PC-3 (cell line): ENCODE data around the gene SH3PXD2B. TPM values are rescaled to one million over a fixed set of nuclear protein-coding genes. Genes with fewer than 3 reads are reported as not detected.

Experiments
- ATAC-seq: fragments of 200-7000 bp; cut with Tn5 transposase; 2 replicates; pipeline ENCODE4 v1.9.1; 2020; ENCODE audit warnings: mild to moderate bottlenecking, moderate library complexity
- BruUV-seq: library from RNA; stranded (reverse); fragments of 400-500 nt; replicated peaks from 2 replicates; lab custom pipeline; 2021; lab: Mats Ljungman, UMichigan
- CTCF ChIA-PET: fragments of 300-600 bp; sonication (Branson Sonifier 250); formaldehyde crosslinking; loops from one replicate; lab custom pipeline; 2022; ENCODE audit warnings: antibody characterized with exemption; lab: Charles Lee
- POLR2A ChIA-PET: fragments of 300-600 bp; sonication (Branson Sonifier 250); formaldehyde crosslinking; loops from one replicate; lab custom pipeline; 2022; ENCODE audit warnings: antibody characterized with exemption; ENCODE audit not compliant: unreplicated experiment; lab: Charles Lee
- DNase-seq: peaks from one replicate; pipeline ENCODE4 v3.0.0-alpha.2; 2015
- H2AFZ ChIP-seq: fragments of 300-600 bp; sonication (generic); 2 replicates; pipeline ENCODE4 v1.6.0; 2016; ENCODE audit warnings: antibody characterized with exemption, low read length
- H3F3A ChIP-seq: fragments of 300-600 bp; sonication (generic); one replicate; pipeline ENCODE4 v1.6.0; 2017; ENCODE audit warnings: antibody characterized with exemption, low read length, control low read depth, mild to moderate bottlenecking; ENCODE audit not compliant: unreplicated experiment
- H3K27ac ChIP-seq: fragments of 300-600 bp; sonication (generic); 2 replicates; pipeline ENCODE4 v1.5.1; 2016; ENCODE audit warnings: mild to moderate bottlenecking, low read length
- H3K27me3 ChIP-seq: fragments of 300-600 bp; sonication (generic); 2 replicates; pipeline ENCODE4 v1.6.1; 2016; ENCODE audit warnings: low read length, mixed read lengths
- H3K36me3 ChIP-seq: fragments of 300-600 bp; sonication (generic); 2 replicates; pipeline ENCODE4 v1.6.1; 2016; ENCODE audit warnings: low read depth, mixed run types, low read length, mixed read lengths
- H3K4me1 ChIP-seq: fragments of 300-600 bp; sonication (generic); 2 replicates; pipeline ENCODE4 v1.5.1; 2016; ENCODE audit warnings: low read length; ENCODE audit not compliant: insufficient read depth
- H3K4me2 ChIP-seq: fragments of 300-600 bp; sonication (generic); 2 replicates; pipeline ENCODE4 v1.6.0; 2016; ENCODE audit warnings: low read length
- H3K4me3 ChIP-seq: fragments of 300-600 bp; sonication (generic); 2 replicates; pipeline ENCODE4 v1.5.1; 2016; ENCODE audit warnings: mild to moderate bottlenecking, low read length, mixed read lengths
- H3K79me2 ChIP-seq: fragments of 300-600 bp; sonication (generic); 2 replicates; pipeline ENCODE4 v1.6.1; 2017; ENCODE audit warnings: low read length, mixed read lengths
- H3K9ac ChIP-seq: fragments of 300-600 bp; sonication (generic); 2 replicates; pipeline ENCODE4 v1.6.0; 2016; ENCODE audit warnings: mild to moderate bottlenecking, low read length
- H3K9me2 ChIP-seq: fragments of 300-600 bp; sonication (generic); replicated peaks from 2 replicates; pipeline ENCODE4 v1.6.1; 2016; ENCODE audit warnings: mixed run types, low read length, mixed read lengths
- H3K9me3 ChIP-seq: fragments of 300-600 bp; sonication (generic); 2 replicates; pipeline ENCODE4 v1.6.1; 2016; ENCODE audit warnings: low read length, mixed read lengths
- H4K20me1 ChIP-seq: fragments of 300-600 bp; sonication (generic); 2 replicates; pipeline ENCODE4 v1.6.1; 2016; ENCODE audit warnings: low read length, mixed read lengths
- CTCF ChIP-seq: fragments of 300-600 bp; sonication (generic); conservative IDR thresholded peaks from 2 replicates; pipeline ENCODE4 v1.5.1; 2017; ENCODE audit warnings: antibody characterized with exemption, low read depth, mild to moderate bottlenecking, low read length
- EZH2 ChIP-seq: fragments of 300-600 bp; sonication (generic); IDR thresholded peaks from one replicate; pipeline ENCODE4 v1.6.1; 2017; ENCODE audit warnings: antibody characterized with exemption, mild to moderate bottlenecking, low read length; ENCODE audit not compliant: unreplicated experiment
- EZH2phosphoT487 ChIP-seq: fragments of 300-600 bp; sonication (generic); IDR thresholded peaks from 2 replicates; pipeline ENCODE4 v1.6.1; 2018; ENCODE audit warnings: mild to moderate bottlenecking, antibody characterized with exemption, low read length, borderline replicate concordance
- intact Hi-C: fragments of 100-400 bp; cut with micrococcal nuclease; formaldehyde crosslinking; loops from 2 replicates; pipeline ENCODE4 v1.9.0; 2023
- total RNA-seq: library from RNA; depleted of rRNA; stranded (reverse); fragments of >200 nt; gene quantifications from 2 replicates; pipeline ENCODE4 v1.2.3, GENCODE V29; 2014

The SH3PXD2B gene
- total RNA-seq, 1 experiment from 2014 or later, result 9.8 TPM

GRCh38 chr5:172436078-172436878 is 18.0 kb downstream of the SH3PXD2B start:
- intact Hi-C loops, result no loop called here
- no peaks in the 10 kb centered on the region for H3K9me2 ChIP-seq
- POLR2A ChIA-PET, result no interaction called here
- no peak for TF ChIP-seq EZH2
- TF ChIP-seq EZH2phosphoT487, result no peak
- no peak for TF ChIP-seq CTCF
- CTCF ChIA-PET, result no interaction called here
- H3K4me1 ChIP-seq, result no peaks in the 10 kb centered on the region
- no peak for ATAC-seq
- H4K20me1 ChIP-seq, result no peaks in the 10 kb centered on the region
- H3K27me3 ChIP-seq, result no peaks in the 10 kb centered on the region
- BruUV-seq, result no TSS peak
- H3K4me2 ChIP-seq, result no peak overlapping the region
- no peaks in the 10 kb centered on the region for H3K79me2 ChIP-seq
- no peaks in the 10 kb centered on the region for H3K9me3 ChIP-seq
- no peak overlapping the region for H3K27ac ChIP-seq
- H2AFZ ChIP-seq, result no peak overlapping the region
- no peak overlapping the region for H3K4me3 ChIP-seq
- no peaks in the 10 kb centered on the region for H3F3A ChIP-seq
- no peak for DNase-seq
- H3K9ac ChIP-seq, result no peak overlapping the region
- no peaks in the 10 kb centered on the region for H3K36me3 ChIP-seq

GRCh38 chr5:172435362-172436077 is 18.8 kb downstream of the SH3PXD2B start:
- Histone ChIP-seq H3K27me3 (no peaks in the 10 kb centered on the region), H3K9me3 (no peaks in the 10 kb centered on the region), H2AFZ (no peak overlapping the region), H3K4me2 (no peak overlapping the region), H3K4me1 (no peaks in the 10 kb centered on the region), H3K36me3 (no peaks in the 10 kb centered on the region), H3K27ac (no peak overlapping the region), H3K79me2 (no peaks in the 10 kb centered on the region), H3K4me3 (no peak overlapping the region), H3K9me2 (no peaks in the 10 kb centered on the region), H3K9ac (no peak overlapping the region), H4K20me1 (no peaks in the 10 kb centered on the region), H3F3A (no peaks in the 10 kb centered on the region)
- DNase-seq, result no peak
- intact Hi-C loops, result no loop called here
- BruUV-seq, result no TSS peak
- ChIA-PET POLR2A (no interaction called here), CTCF (no interaction called here)
- TF ChIP-seq EZH2phosphoT487 (no peak), CTCF (no peak), EZH2 (no peak)
- no peak for ATAC-seq

GRCh38 chr5:172434251-172434650 is 20.1 kb downstream of the SH3PXD2B start:
- no peaks in the 10 kb centered on the region for H3K79me2 ChIP-seq

More at GRCh38 chr5:172434251-172434650, 20.1 kb downstream of the SH3PXD2B start:
- no peak overlapping the region for H3K4me3 ChIP-seq
- no peaks in the 10 kb centered on the region for H4K20me1 ChIP-seq
- ChIA-PET CTCF (no interaction called here), POLR2A (no interaction called here)
- intact Hi-C loops, result no loop called here
- DNase-seq (no peak), ATAC-seq (no peak)
- no peaks in the 10 kb centered on the region for H3K36me3 ChIP-seq
- no peak overlapping the region for H3K27ac ChIP-seq
- BruUV-seq, result no TSS peak
- no peak overlapping the region for H2AFZ ChIP-seq
- no peaks in the 10 kb centered on the region for H3K27me3 ChIP-seq
- no peaks in the 10 kb centered on the region for H3K9me3 ChIP-seq
- no peak overlapping the region for H3K9ac ChIP-seq
- no peak overlapping the region for H3K4me2 ChIP-seq
- H3K4me1 ChIP-seq, result no peaks in the 10 kb centered on the region
- no peak for TF ChIP-seq EZH2
- TF ChIP-seq EZH2phosphoT487, result no peak
- H3K9me2 ChIP-seq, result no peaks in the 10 kb centered on the region
- H3F3A ChIP-seq, result no peaks in the 10 kb centered on the region
